NCI-H2171 treated with DMSO at 0.1 percent for 48 hours (cell line): ENCODE measurements around the gene NAV2.

ENCODE experiments used
- DNase-seq: peaks from one replicate; lab custom pipeline; 2025; lab: John Stamatoyannopoulos, UW

NAV2 gene

GRCh38 chr11:19746086-19746485 is 33.4 kb downstream of the NAV2 start:
- DNase-seq: peak; percentile 80

- DNase-seq: no peak
Measured at GRCh38 chr11:19747634-19748033, 35.0 kb downstream of the NAV2 start.

GRCh38 chr11:19751055-19751454 is 38.4 kb downstream of the NAV2 start:
- DNase-seq: no peak

- DNase-seq: no peak
Measured at GRCh38 chr11:19753451-19754106, 40.9 kb downstream of the NAV2 start.

GRCh38 chr11:19756675-19757475 is 44.2 kb downstream of the NAV2 start:
- no peak for DNase-seq

GRCh38 chr11:19759389-19759788 is 46.8 kb downstream of the NAV2 start:
- no peak for DNase-seq

- DNase-seq: no peak
Measured at GRCh38 chr11:19762266-19762665, 49.6 kb downstream of the NAV2 start.

GRCh38 chr11:19763330-19763729 is 50.7 kb downstream of the NAV2 start:
- no peak for DNase-seq

GRCh38 chr11:19766206-19766605 is 53.6 kb downstream of the NAV2 start:
- no peak for DNase-seq

GRCh38 chr11:19766810-19767209 is 54.2 kb downstream of the NAV2 start:
- no peak for DNase-seq

GRCh38 chr11:19767627-19768151 is 55.1 kb downstream of the NAV2 start:
- no peak for DNase-seq

GRCh38 chr11:19768197-19768596 is 55.6 kb downstream of the NAV2 start:
- no peak for DNase-seq

- DNase-seq: no peak
Measured at GRCh38 chr11:19768815-19769214, 56.2 kb downstream of the NAV2 start.

- no peak for DNase-seq
Measured at GRCh38 chr11:19769820-19770219, 57.2 kb downstream of the NAV2 start.

- no peak for DNase-seq
Measured at GRCh38 chr11:19770277-19770676, 57.6 kb downstream of the NAV2 start.

GRCh38 chr11:19771463-19771862 is 58.8 kb downstream of the NAV2 start:
- no peak for DNase-seq

GRCh38 chr11:19772480-19772879 is 59.8 kb downstream of the NAV2 start:
- DNase-seq: no peak

- DNase-seq: no peak
Measured at GRCh38 chr11:19774329-19774728, 61.7 kb downstream of the NAV2 start.

GRCh38 chr11:19774817-19775580 is 62.4 kb downstream of the NAV2 start:
- no peak for DNase-seq

- DNase-seq: no peak
Measured at GRCh38 chr11:19775622-19776021, 63.0 kb downstream of the NAV2 start.

- DNase-seq: no peak
Measured at GRCh38 chr11:19777039-19777376, 64.4 kb downstream of the NAV2 start.

GRCh38 chr11:19777377-19778102 is 64.9 kb downstream of the NAV2 start:
- no peak for DNase-seq
